AG08395 (cell line): ENCODE measurements around the gene TNFRSF9.
"Not testable (repeated sequence)": the region's sequence is repeated elsewhere in the genome, so short reads cannot be mapped to it uniquely, and the experiment has no call there.

Source experiments
- DNase-seq: peaks from one replicate; pipeline ENCODE4 v3.0.0; 2012; ENCODE audit warnings: mixed read lengths, low spot score

Gene TNFRSF9

GRCh38 chr1:7940745-7941436 is at the start of gene TNFRSF9:
Gene TNFRSF9 (minus strand): TSS chr1:7940839. CDS start chr1:7939994, 845 bp downstream.
- DNase-seq = no peak

- no peak for DNase-seq
Observed at GRCh38 chr1:7989762-7990428, 49.3 kb upstream of the TNFRSF9 start.

GRCh38 chr1:7988576-7988975 is 47.9 kb upstream of the TNFRSF9 start:
- DNase-seq = no peak

GRCh38 chr1:7987528-7987927 is 46.9 kb upstream of the TNFRSF9 start:
- DNase-seq = no peak

GRCh38 chr1:7985851-7986612 is 45.4 kb upstream of the TNFRSF9 start:
- DNase-seq = no peak

GRCh38 chr1:7984811-7985210 is 44.2 kb upstream of the TNFRSF9 start:
- DNase-seq = no peak

- no peak for DNase-seq
Observed at GRCh38 chr1:7983086-7983778, 42.6 kb upstream of the TNFRSF9 start.

GRCh38 chr1:7980984-7981383 is 40.3 kb upstream of the TNFRSF9 start:
- DNase-seq = no peak

- peak; percentile 89 for DNase-seq
Observed at GRCh38 chr1:7975212-7975865, 34.7 kb upstream of the TNFRSF9 start.

- no peak for DNase-seq
Observed at GRCh38 chr1:7973086-7973485, 32.4 kb upstream of the TNFRSF9 start.

GRCh38 chr1:7972285-7972684 is 31.6 kb upstream of the TNFRSF9 start:
- no peak for DNase-seq

- DNase-seq = no peak
Observed at GRCh38 chr1:7971024-7971423, 30.4 kb upstream of the TNFRSF9 start.

- no peak for DNase-seq
Observed at GRCh38 chr1:7970246-7970645, 29.6 kb upstream of the TNFRSF9 start.

GRCh38 chr1:7967651-7968050 is 27.0 kb upstream of the TNFRSF9 start:
- no peak for DNase-seq

GRCh38 chr1:7967196-7967595 is 26.6 kb upstream of the TNFRSF9 start:
- no peak for DNase-seq

GRCh38 chr1:7964476-7964875 is 23.8 kb upstream of the TNFRSF9 start:
- no peak for DNase-seq

- not testable (repeated sequence) for DNase-seq
Observed at GRCh38 chr1:7963841-7964240, 23.2 kb upstream of the TNFRSF9 start.

GRCh38 chr1:7963378-7963730 is 22.7 kb upstream of the TNFRSF9 start:
- not testable (repeated sequence) for DNase-seq

- DNase-seq = no peak
Observed at GRCh38 chr1:7962636-7963377, 22.2 kb upstream of the TNFRSF9 start.

GRCh38 chr1:7962014-7962335 is 21.3 kb upstream of the TNFRSF9 start:
- DNase-seq = no peak
